SK-N-SH (cell line): ENCODE data around the gene AHNAK.

Source experiments
- GATA2 ChIP-seq: sonication (generic); formaldehyde crosslinking; IDR thresholded peaks from 2 replicates; pipeline ENCODE4 v1.5.0; 2020; ENCODE audit warnings: mild to moderate bottlenecking, missing genetic modification reagents
- JUND ChIP-seq: IDR thresholded peaks from 2 replicates; pipeline ENCODE4 v1.4.0; 2012
- NFIC ChIP-seq: IDR thresholded peaks from 2 replicates; pipeline ENCODE4 v1.4.0; 2012; ENCODE audit warnings: borderline replicate concordance
- POLR2AphosphoS5 ChIP-seq: IDR thresholded peaks from 2 replicates; pipeline ENCODE4 v1.6.1; 2012; ENCODE audit warnings: low read depth, low read length
- TAF1 ChIP-seq: IDR thresholded peaks from 2 replicates; pipeline ENCODE4 v1.6.1; 2012; ENCODE audit warnings: low read depth, mild to moderate bottlenecking, low read length, moderate library complexity, borderline replicate concordance
- TF ChIP-seq, protein P1 (sequence below): fragments of 200-600 bp; sonication (generic); IDR thresholded peaks from 2 replicates; pipeline ENCODE4 v1.6.1; 2017; ENCODE audit warnings: antibody characterized with exemption, mild to moderate bottlenecking, moderate library complexity
- TF ChIP-seq, protein P2 (sequence below): IDR thresholded peaks from 2 replicates; pipeline ENCODE4 v1.6.1; 2012; ENCODE audit warnings: mild to moderate bottlenecking, low read depth, low read length, moderate library complexity
- TF ChIP-seq, protein P3 (sequence below): fragments of 150-350 bp; IDR thresholded peaks from 2 replicates; pipeline ENCODE4 v1.6.1; 2016; ENCODE audit warnings: mild to moderate bottlenecking, low read depth, low read length
- TF ChIP-seq, protein P4 (sequence below): IDR thresholded peaks from 2 replicates; pipeline ENCODE4 v1.4.0; 2012; ENCODE audit warnings: low read depth, borderline replicate concordance

DNA sequence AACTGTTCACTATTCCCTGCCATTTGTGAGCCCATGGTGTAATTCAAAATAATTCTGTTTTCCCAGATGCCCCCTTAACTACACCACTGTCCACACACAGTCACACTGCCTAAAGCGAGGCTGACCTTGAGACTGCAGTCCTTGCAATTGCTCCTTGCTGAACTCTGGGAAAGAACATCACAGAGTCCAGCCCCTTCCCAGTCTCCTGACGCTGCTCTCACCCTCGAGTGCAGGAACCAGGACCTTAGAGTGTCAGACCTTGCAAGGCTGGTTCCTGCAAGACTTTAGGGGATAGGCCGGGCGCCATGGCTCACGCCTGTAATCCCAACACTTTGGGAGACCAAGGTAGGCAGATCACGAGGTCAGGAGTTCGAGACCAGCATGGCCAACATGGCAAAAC is 33.6 kb downstream of the AHNAK start:
- TF ChIP-seq NFIC (no peak), GATA2 (CRISPR knock-in tag) (no peak), JUND (no peak), POLR2AphosphoS5 (no peak), TAF1 (no peak)
- TF ChIP-seq, protein P1, sequence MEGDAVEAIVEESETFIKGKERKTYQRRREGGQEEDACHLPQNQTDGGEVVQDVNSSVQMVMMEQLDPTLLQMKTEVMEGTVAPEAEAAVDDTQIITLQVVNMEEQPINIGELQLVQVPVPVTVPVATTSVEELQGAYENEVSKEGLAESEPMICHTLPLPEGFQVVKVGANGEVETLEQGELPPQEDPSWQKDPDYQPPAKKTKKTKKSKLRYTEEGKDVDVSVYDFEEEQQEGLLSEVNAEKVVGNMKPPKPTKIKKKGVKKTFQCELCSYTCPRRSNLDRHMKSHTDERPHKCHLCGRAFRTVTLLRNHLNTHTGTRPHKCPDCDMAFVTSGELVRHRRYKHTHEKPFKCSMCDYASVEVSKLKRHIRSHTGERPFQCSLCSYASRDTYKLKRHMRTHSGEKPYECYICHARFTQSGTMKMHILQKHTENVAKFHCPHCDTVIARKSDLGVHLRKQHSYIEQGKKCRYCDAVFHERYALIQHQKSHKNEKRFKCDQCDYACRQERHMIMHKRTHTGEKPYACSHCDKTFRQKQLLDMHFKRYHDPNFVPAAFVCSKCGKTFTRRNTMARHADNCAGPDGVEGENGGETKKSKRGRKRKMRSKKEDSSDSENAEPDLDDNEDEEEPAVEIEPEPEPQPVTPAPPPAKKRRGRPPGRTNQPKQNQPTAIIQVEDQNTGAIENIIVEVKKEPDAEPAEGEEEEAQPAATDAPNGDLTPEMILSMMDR = no peak
- TF ChIP-seq, protein P2, sequence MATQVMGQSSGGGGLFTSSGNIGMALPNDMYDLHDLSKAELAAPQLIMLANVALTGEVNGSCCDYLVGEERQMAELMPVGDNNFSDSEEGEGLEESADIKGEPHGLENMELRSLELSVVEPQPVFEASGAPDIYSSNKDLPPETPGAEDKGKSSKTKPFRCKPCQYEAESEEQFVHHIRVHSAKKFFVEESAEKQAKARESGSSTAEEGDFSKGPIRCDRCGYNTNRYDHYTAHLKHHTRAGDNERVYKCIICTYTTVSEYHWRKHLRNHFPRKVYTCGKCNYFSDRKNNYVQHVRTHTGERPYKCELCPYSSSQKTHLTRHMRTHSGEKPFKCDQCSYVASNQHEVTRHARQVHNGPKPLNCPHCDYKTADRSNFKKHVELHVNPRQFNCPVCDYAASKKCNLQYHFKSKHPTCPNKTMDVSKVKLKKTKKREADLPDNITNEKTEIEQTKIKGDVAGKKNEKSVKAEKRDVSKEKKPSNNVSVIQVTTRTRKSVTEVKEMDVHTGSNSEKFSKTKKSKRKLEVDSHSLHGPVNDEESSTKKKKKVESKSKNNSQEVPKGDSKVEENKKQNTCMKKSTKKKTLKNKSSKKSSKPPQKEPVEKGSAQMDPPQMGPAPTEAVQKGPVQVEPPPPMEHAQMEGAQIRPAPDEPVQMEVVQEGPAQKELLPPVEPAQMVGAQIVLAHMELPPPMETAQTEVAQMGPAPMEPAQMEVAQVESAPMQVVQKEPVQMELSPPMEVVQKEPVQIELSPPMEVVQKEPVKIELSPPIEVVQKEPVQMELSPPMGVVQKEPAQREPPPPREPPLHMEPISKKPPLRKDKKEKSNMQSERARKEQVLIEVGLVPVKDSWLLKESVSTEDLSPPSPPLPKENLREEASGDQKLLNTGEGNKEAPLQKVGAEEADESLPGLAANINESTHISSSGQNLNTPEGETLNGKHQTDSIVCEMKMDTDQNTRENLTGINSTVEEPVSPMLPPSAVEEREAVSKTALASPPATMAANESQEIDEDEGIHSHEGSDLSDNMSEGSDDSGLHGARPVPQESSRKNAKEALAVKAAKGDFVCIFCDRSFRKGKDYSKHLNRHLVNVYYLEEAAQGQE = no peak
- TF ChIP-seq, protein P3, sequence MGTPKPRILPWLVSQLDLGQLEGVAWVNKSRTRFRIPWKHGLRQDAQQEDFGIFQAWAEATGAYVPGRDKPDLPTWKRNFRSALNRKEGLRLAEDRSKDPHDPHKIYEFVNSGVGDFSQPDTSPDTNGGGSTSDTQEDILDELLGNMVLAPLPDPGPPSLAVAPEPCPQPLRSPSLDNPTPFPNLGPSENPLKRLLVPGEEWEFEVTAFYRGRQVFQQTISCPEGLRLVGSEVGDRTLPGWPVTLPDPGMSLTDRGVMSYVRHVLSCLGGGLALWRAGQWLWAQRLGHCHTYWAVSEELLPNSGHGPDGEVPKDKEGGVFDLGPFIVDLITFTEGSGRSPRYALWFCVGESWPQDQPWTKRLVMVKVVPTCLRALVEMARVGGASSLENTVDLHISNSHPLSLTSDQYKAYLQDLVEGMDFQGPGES = no peak
- TF ChIP-seq, protein P4, sequence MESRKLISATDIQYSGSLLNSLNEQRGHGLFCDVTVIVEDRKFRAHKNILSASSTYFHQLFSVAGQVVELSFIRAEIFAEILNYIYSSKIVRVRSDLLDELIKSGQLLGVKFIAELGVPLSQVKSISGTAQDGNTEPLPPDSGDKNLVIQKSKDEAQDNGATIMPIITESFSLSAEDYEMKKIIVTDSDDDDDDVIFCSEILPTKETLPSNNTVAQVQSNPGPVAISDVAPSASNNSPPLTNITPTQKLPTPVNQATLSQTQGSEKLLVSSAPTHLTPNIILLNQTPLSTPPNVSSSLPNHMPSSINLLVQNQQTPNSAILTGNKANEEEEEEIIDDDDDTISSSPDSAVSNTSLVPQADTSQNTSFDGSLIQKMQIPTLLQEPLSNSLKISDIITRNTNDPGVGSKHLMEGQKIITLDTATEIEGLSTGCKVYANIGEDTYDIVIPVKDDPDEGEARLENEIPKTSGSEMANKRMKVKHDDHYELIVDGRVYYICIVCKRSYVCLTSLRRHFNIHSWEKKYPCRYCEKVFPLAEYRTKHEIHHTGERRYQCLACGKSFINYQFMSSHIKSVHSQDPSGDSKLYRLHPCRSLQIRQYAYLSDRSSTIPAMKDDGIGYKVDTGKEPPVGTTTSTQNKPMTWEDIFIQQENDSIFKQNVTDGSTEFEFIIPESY = no peak
